Choroid plexus epithelial cell (primary cell): ENCODE results near the gene IRF3.
"Not testable (repeated sequence)": the region's sequence is repeated elsewhere in the genome, so short reads cannot be mapped to it uniquely, and the experiment has no call there.

ENCODE experiments used
- DNase-seq: peaks from one replicate; pipeline ENCODE4 v3.0.0-alpha.2; 2010; ENCODE audit warnings: low read depth
- H3K4me3 ChIP-seq: 2 replicates; pipeline ENCODE4 v1.5.1; 2011; ENCODE audit warnings: low read depth, mild to moderate bottlenecking, control low read depth, low read length, moderate library complexity
- TF ChIP-seq, protein P1 (sequence below): conservative IDR thresholded peaks from 2 replicates; pipeline ENCODE4 v1.5.1; 2011; ENCODE audit warnings: low read depth, mild to moderate bottlenecking, control low read depth, inconsistent platforms, low read length, moderate library complexity

Gene IRF3

DNA sequence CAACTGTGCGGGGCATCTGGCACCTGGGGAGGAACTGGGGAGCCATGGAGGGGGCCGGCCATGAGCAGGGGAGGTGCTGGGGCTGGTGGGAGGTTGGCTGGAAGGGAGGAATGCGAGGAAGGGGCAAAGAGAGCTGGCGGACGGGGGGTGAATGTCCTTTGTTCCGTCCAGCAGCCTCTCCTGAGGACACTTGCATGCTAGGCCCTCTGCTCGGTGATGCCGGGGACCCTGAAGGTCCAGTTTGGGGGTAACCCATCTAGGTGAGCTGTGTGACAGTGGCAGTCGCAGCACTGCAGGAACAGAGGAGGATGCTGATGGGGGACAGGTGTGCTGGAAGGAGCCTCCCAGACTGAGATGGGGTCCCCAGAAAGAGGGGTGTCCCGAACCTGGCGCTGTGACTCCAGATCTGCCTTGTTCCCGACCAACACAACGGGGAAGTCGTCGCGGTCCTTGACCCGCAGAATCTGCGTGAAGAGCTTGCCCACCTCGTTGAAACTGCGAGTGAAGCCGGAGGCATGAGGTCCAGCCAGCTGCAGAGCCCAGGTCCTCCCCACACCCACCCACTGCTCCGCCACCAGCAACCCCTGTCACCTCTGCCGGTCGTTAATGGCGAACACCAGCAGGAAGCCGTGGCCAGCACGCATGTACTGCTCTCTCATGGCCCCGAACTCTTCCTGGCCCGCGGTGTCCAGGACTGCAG is 29.3 kb downstream of the IRF3 start:
- DNase-seq: no peak
- no peak overlapping the region for H3K4me3 ChIP-seq
- TF ChIP-seq, protein P1, sequence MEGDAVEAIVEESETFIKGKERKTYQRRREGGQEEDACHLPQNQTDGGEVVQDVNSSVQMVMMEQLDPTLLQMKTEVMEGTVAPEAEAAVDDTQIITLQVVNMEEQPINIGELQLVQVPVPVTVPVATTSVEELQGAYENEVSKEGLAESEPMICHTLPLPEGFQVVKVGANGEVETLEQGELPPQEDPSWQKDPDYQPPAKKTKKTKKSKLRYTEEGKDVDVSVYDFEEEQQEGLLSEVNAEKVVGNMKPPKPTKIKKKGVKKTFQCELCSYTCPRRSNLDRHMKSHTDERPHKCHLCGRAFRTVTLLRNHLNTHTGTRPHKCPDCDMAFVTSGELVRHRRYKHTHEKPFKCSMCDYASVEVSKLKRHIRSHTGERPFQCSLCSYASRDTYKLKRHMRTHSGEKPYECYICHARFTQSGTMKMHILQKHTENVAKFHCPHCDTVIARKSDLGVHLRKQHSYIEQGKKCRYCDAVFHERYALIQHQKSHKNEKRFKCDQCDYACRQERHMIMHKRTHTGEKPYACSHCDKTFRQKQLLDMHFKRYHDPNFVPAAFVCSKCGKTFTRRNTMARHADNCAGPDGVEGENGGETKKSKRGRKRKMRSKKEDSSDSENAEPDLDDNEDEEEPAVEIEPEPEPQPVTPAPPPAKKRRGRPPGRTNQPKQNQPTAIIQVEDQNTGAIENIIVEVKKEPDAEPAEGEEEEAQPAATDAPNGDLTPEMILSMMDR: no peak

DNA sequence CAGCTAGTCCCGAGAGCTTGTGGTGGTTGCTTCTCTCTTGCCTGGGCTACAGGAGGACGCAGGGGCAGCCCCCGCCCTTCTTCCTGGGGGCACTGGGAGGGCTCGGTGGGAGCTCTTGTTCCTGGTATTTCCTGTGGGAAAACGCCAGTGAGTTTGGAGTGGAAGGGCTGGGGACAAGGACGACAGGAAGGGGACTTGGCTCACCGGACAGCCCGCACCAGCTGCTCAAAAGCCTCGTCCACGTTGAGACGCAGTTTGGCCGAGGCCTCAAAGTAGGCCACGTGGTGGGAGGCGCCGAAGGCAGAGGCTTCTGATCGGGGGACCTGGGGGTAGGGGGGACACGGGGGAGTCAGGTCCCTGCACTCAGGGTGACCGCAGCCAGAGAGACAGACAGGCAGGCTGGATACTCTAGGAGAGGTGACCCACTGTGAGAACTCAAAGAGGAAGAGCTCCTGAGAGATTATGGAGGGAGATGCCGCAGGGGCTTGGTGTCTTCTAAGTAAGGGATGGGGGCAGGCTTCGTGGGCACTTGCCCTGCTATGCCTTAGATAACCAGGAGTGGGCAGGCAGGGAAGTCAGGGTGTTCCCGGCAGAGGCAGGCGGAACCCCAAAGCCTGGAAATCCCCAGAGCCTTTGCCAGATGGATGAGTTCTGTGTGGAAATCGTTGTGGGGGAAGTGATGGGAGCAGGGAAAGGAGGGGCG is 30.0 kb downstream of the IRF3 start:
- TF ChIP-seq, protein P1: peak; percentile 33
- no peak overlapping the region for H3K4me3 ChIP-seq
- DNase-seq: peak; percentile 48

DNA sequence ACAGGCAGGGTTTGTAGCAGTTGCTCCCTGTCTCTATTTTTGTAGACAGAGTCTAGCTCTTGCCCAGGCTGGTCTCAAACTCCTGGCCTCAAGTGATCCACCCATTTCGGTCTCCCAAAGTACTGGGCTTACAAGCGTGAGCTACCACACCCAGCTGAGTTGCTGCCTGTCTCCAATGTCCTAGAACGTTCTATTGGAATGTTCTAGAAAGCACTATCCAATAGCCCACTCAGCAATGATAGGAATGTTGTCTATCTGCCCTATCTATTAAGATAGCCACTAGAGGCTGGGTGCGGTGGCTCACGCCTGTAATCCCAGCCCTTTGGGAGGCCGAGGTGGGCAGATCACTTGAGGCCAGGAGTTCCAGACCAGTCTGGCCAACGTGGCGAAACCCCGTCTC is 32.4 kb downstream of the IRF3 start:
- not testable (repeated sequence) for H3K4me3 ChIP-seq
- DNase-seq: peak; percentile 58

DNA sequence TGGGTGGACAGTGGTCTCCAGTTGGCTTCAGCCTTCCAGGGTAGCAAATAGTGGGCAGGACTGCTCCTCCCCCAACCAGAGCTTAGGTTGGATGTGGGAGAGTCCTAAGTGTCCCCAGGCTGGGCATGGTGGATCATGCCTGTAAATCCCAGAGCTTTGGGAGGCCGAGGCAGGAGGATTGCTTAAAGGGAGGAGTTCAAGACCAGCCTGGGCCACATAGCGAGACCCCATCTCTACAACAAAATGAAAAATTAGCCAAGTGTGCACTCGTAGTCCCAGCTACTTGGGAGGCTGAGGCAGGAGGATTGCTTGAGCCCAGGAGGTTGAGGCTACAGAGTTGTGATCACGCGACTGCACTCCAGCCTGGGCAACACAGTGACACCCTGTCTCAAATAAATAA is 33.1 kb downstream of the IRF3 start:
- TF ChIP-seq, protein P1: no peak
- no peak for DNase-seq
- no peak overlapping the region for H3K4me3 ChIP-seq

DNA sequence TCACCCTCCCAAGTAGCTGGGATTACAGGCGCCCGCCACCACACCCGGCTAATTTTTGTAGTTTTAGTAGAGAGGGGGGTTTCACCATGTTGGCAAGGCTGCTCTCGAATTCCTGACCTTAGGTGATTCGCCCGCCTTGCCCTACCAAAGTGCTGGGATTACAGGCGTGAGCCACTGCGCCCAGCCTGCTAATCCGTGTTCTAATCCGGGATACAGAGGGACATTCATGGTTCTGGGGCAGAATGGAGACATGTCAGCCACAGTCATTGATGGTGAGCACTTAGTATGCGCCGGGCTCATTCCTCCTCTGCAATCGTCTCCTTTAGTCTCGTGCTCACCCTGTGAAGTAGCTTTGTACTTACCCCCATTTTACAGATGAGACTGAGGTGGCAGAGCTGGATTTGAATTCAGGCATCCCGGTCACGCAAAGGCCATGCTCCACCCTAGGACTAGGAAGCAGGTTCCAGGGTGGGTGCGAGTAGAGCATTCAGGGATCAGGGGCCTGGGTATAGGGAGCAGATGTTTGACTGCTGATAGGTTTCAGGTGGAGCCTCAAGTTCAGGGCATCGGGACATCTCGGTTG is 34.0 kb downstream of the IRF3 start:
- TF ChIP-seq, protein P1: no peak
- no peak for DNase-seq
- no peak overlapping the region for H3K4me3 ChIP-seq

DNA sequence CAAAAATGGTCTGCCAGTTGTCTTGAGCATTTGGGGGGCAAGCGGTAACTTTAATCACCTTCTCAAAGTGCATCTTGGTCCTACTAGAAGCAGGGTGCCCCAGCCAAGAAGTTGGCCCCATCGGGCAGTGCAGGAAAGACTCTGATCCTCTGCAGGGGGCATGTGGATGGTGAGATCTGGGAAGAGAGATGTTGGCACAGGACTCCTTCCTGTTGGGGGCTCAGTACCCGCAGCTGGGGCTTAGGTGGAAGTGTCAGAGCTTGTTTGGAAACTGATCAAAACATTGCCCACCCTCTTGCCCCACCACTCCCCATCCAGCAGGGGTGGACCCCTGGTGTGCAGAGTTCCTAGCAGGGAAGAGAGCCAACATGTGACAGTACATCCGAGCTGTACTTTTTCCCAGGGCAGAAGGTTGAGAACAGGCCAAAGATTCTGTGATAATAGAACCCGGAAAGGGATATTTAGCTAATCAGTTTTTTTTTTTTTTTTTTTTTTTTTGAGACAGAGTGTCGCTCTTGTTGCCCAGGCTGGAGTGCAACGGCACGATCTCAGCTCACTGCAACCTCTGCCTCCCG is 34.6 kb downstream of the IRF3 start:
- no peak overlapping the region for H3K4me3 ChIP-seq
- TF ChIP-seq, protein P1: no peak
- DNase-seq: no peak

DNA sequence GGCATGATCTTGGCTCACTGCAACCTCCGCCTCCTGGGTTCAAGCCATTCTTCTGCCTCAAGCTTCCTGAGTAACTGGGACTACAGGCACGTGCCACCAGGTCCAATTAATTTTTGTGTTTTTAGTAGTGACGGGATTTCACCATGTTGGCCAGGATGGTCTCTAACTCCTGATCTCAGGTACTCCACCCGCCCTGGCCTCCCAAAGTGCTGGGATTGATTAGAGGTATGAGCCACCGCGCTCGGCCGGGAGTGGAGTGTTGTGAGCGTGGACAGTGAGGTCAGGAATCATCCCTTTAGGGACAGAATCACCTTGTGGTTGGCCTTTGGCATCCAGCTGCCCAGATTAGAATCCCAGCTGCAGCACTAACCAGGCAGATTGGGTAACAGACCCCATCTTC is 36.0 kb downstream of the IRF3 start:
- TF ChIP-seq, protein P1: no peak
- no peak for DNase-seq

More for the DNA sequence above, 36.0 kb downstream of the IRF3 start:
- no peak overlapping the region for H3K4me3 ChIP-seq
